ENCODE results near the gene LUM.

LUM gene

GRCh38 chr12:91111366-91112325 lies at the start of gene LUM:
Gene LUM (minus strand): TSS chr12:91111494. CDS start chr12:91108979, 2,515 bp downstream.
- DNase-seq (ENCODE audit: extremely low read depth, insufficient read length): no peak
- no peaks in the 10 kb centered on the region for H3K27me3 ChIP-seq (replicated peaks; ENCODE audit: control insufficient read depth, insufficient read depth, low read length)
- H3K4me3 ChIP-seq (replicated peaks; ENCODE audit: low read depth, low read length): no peak within 1 kb of the TSS
- TF ChIP-seq CTCF (IDR thresholded peaks at IDR 0.05; ENCODE audit: insufficient read depth, low read length, poor library complexity, severe bottlenecking): no peak
- H3K36me3 ChIP-seq (ENCODE audit: control insufficient read depth, insufficient read depth, low read length): no peaks in the 10 kb centered on the region

- Histone ChIP-seq H3K27me3 (replicated peaks; ENCODE audit: control insufficient read depth, insufficient read depth, low read length) (no peaks in the 10 kb centered on the region), H3K4me3 (replicated peaks; ENCODE audit: low read depth, low read length) (no peak overlapping the region), H3K36me3 (ENCODE audit: control insufficient read depth, insufficient read depth, low read length) (no peaks in the 10 kb centered on the region)
- TF ChIP-seq CTCF (IDR thresholded peaks at IDR 0.05; ENCODE audit: insufficient read depth, low read length, poor library complexity, severe bottlenecking): no peak
- DNase-seq (ENCODE audit: extremely low read depth, insufficient read length): no peak
Measured at GRCh38 chr12:91161009-91161408, 49.7 kb upstream of the LUM start.

GRCh38 chr12:91155990-91156389 lies 44.7 kb upstream of the LUM start:
- Histone ChIP-seq H3K4me3 (replicated peaks; ENCODE audit: low read depth, low read length) (no peak overlapping the region), H3K27me3 (replicated peaks; ENCODE audit: control insufficient read depth, insufficient read depth, low read length) (no peaks in the 10 kb centered on the region), H3K36me3 (ENCODE audit: control insufficient read depth, insufficient read depth, low read length) (no peaks in the 10 kb centered on the region)
- no peak for TF ChIP-seq CTCF (IDR thresholded peaks at IDR 0.05; ENCODE audit: insufficient read depth, low read length, poor library complexity, severe bottlenecking)
- DNase-seq (ENCODE audit: extremely low read depth, insufficient read length): no peak

GRCh38 chr12:91154131-91154530 lies 42.8 kb upstream of the LUM start:
- Histone ChIP-seq H3K27me3 (replicated peaks; ENCODE audit: control insufficient read depth, insufficient read depth, low read length) (no peaks in the 10 kb centered on the region), H3K4me3 (replicated peaks; ENCODE audit: low read depth, low read length) (no peak overlapping the region), H3K36me3 (ENCODE audit: control insufficient read depth, insufficient read depth, low read length) (no peaks in the 10 kb centered on the region)
- TF ChIP-seq CTCF (IDR thresholded peaks at IDR 0.05; ENCODE audit: insufficient read depth, low read length, poor library complexity, severe bottlenecking): no peak
- DNase-seq (ENCODE audit: extremely low read depth, insufficient read length): no peak

GRCh38 chr12:91144053-91144452 lies 32.8 kb upstream of the LUM start:
- no peak for DNase-seq (ENCODE audit: extremely low read depth, insufficient read length)
- Histone ChIP-seq H3K27me3 (replicated peaks; ENCODE audit: control insufficient read depth, insufficient read depth, low read length) (no peaks in the 10 kb centered on the region), H3K4me3 (replicated peaks; ENCODE audit: low read depth, low read length) (no peak overlapping the region), H3K36me3 (ENCODE audit: control insufficient read depth, insufficient read depth, low read length) (no peaks in the 10 kb centered on the region)
- no peak for TF ChIP-seq CTCF (IDR thresholded peaks at IDR 0.05; ENCODE audit: insufficient read depth, low read length, poor library complexity, severe bottlenecking)

Measured in GM06990 (cell line).